GM19468 (cell line): ENCODE data around the gene RPL35.

Source experiments
- ATAC-seq: cut with Tn5 transposase; IDR thresholded peaks from one replicate; pipeline ENCODE4 v1.9.1; 2021; ENCODE audit warnings: mild to moderate bottlenecking, moderate library complexity, moderate number of reproducible peaks; ENCODE audit not compliant: unreplicated experiment; ENCODE audit errors: extremely low read depth

Gene RPL35

DNA sequence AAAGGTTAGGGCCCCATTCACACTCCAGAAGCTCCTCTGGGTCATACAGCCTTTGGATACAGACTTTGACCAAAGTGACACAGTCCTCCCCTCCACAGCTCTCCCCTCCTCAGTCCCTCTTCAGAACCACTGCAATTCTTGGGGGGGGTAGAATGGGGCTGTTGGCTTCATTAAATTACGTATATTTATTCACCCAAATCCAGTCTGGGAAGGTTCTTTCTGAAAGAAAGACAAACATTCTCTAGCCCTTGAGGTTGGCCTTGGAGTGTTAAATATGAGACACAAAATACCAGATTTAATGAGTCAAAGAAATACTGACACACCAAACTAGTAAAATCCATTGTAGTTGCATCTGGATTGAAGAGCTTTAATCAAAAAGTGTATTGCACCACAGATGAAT lies 16.3 kb upstream of the RPL35 start:
- no peak for ATAC-seq

DNA sequence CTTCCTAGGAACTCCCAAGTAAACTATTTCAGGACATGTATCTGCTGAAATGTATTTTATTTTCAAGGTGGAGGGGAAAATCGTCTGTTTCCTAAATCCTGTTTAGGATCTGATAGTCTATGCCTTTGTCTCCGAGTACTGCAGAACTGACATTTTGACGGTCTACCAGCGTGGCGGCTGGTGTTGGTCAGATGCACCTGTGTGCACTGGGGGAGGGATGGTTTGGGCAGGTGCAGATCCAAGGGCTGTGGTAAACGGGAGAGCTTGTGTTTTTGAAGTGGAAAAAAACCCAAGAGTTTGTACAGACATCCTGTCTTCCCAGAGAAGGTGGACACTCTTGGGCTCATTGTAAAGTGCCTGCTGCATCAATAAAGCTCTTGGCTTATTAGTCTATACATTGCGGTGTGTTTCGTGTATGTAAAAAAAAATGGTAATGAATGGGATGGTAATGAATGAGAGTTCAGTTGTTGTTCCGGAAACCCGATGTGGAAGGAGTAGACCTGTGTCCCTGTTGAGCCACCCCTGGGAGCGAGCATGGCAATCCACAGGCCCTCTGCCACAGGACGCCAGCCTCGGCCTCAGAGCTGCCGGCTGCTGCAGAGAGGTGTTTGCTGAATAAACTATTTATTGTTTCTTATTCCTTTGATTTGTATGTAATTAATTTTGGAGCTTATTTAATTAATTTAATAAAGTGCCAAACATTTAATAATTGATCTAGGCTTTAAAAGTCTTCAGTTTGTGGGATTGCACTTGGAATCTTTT lies 15.4 kb upstream of the RPL35 start:
- no peak for ATAC-seq

DNA sequence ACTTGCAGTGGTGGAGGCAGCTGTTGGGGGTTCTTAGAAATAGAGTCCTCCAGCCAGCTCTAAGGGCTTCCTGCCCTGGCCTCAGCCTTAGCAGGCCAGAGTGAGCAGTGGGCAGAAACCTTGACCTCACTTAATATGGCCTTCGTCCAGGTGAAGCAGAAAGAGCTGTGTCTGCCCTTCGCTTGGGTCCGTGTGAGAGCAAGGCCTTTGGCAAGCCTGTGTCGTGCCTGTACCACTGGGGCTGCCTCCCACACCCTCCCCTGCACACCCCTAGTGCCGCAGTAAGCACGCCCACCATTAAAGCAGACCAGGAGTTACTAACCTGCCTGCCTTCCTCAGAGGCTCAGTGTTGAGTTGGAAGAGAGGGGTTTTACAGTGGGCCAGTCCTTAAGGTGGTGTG lies 13.7 kb upstream of the RPL35 start:
- ATAC-seq = no peak

DNA sequence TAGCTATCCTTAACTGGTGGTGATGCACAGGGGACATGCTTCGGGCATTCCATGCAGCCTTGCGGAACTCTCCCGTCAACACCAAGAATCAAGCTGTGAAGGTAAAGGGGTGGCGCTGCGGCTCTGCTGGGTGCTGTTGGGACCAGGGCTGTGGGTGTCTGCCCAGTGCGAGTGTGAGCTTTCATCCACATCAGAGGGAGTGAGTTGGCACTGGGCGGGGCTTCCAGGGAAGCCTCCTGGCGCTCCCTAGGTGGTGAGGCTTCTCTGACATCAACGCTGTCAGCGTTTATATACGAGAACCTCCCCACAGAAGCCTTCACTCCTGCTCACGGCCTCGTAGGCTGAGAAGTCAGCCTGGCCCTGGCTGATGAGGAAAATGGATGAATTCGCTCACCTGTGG lies 11.9 kb upstream of the RPL35 start:
- no peak for ATAC-seq

DNA sequence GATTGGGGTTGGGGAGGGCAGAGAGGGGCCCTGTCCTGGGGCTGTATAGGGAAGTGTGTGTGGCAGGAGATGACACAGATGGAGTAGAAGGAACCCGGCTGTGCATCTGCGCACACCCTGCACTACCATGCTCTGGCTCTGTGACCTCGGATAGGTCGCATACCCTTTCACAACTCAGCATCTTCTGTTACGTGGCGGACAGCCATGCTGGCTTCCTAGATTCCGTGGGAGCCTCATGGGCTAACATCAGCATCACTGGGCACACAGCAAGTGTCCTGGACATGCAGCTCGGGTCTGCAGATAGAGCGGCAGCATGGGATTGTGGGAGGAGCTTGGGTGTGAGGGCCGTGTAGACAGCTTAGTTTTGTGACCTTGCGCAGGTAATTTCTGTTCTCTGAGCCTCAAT lies 9.4 kb upstream of the RPL35 start:
- ATAC-seq = no peak

DNA sequence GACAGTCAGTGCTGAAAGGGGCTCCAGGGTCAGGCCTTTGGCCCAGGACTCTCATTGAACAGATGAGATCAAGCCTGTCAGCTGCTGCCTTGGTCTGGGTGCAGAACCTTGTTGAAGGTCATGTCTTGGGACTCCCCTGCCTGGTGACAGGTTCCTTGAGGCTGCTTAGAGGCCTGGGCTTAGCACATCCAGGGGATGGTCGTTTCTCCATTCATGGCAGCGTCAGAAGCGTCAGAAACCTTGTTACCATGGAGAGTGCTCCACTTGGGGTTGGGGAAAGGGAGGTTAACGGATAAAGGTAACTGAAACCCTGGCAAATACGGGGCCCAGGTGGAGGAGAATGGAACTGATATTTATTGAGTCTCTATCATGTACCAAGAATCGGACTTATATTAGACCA lies 9.0 kb upstream of the RPL35 start:
- no peak for ATAC-seq

DNA sequence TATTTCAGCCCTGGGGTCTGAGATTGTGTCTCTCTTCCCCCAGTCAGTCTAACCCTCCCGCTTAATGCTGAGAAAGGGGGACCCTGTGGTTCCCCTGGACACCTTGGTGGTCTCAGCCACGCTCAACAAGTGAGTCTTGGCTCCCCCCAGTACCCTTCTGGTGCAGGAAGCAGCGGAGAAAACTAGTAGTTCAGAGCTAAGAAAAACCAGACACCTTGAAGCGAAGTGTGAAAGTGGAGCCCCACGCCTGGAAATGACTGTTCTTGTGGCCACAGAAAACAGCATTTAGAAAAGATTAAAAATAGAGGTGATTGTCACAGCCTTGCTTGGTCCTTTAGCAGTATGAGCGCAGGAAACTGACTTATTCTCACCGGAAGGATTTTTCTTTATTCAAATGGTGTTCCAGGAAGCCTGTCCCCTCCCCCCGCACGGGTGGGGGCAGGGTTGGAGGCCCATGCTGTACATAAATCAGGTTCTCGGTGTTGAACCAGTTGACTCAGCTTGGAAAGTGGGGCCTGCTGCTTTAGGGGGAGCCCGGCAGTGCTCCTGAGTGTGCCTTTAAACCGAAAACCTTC lies 8.3 kb upstream of the RPL35 start:
- ATAC-seq = peak; percentile 54

DNA sequence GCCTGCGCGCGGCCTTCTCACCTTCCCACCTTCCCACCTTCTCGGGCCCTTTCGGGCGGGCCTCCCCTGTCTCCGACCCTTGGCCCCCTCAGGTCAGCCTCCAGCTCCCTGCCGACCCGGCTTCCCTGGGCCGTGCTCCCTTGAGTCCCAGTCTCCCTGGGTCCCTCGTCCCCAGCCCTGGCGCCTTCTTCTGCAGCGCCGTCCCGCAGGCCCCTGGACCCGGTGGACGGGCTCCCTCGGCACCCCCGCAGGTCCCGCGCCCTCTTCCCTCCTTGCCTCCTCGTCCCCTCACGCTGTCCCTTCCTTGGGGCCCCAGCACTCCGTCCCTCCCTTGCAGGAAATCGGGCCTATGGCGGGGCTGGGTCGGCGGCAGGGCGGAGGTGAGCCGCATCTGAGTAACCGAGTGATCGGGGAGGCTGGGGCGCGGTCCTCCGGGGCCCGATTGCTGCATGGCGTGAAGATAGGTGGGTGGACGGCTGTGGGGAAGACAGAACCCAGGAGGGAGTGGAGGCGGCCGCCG lies 7.8 kb upstream of the RPL35 start:
- ATAC-seq = no peak

DNA sequence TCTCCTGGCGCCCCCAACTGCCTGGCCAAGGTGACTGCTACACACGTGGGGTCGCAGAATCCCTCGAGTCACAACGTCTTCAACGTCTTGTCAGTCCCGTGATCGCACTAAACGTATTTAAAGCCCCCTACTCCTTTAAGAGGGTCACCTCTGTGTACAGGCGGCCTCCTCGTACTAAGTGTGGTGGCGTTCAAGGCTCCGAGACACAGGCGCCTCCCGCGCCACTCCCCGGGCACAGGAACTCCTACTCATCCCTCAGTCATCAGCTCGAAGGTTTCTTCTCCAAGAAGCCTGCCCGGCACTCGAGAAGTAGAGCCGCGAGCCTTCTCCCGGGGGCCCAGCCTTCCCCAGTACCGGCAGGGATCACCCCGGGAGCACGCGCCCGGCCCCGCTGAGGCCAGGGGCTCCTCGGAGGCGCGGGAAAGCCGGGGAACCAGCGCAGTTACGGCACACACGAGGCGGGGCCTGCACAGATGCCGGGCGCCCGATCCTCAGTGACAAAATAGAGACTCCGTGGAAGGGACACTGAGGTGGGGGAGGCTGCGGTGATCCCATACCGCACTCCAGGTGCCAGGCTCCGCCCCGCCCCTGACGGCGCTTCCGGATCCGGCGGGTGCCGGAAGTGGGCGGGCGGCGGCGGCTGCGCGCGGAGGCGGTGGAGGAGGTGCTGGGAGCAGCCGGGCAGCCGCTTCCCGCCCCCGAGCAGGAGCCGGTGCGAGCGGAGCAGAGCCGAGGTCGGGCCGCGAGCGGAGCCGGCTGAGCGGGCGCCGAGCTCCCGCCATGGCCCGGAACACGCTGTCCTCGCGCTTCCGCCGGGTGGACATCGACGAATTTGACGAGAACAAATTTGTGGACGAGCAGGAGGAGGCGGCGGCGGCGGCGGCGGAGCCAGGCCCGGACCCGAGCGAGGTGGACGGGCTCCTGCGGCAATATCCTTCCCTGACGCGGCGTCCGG lies 7.0 kb upstream of the RPL35 start:
- ATAC-seq = peak; percentile 31

DNA sequence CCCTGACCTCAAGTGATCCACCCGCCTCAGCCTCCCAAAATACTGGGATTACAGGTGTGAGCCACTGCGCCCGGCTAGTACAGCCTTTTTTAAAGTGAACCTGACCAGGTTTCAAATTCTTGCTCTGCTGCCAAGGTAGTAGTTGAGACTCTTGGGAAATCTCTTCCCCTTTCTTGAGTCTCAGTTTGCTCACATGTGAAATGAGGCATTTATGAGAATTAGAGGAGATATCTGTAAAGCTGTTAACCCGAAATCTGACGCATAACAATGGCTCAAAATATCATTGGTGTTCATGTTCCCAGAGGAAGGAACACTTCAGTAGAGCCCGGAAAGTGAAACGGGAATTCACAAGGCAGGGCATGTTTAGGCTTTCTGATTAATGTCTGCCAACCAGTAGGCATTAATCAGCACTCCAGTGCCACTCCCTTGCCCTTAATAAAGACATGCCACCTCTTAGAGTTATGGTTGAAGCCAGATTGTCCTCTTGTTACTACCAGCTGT lies 1.7 kb upstream of the RPL35 start:
- no peak for ATAC-seq

DNA sequence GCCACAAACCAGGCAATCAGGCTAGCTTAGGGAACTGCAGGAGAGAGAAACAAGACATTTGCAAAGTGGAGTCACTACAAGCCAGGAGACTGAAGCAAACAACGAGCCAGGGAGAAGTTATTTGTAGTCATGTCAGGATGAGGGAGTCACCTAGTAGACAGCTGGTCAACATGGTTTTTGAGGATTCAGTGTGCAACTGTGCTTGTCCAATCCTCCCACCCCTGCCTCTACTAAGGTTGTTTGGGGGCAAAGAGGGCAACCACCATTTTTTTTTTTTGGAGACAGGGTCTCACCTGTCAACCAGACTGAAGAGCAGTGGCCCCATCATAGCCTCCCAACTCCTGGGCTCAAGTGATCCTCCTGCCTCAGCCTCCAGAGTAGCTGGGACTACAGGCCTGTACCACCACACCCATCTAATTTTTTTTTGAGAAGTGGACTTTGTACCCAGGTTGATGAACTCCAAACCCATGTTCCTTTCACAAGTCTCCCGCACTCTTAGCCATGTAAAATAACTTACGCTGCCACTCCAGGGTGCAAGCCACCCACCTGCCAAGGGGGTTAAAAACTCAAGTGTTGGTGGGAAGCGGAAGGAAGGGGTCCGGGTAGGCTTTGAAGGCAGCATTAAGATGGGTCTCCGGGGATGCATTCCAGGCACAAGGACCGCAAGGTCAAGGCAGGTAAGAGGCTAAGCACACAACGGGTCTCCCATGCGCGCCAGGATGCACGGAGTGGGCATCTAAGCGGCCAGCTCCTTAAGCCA lies 995 bp downstream of the RPL35 start:
- ATAC-seq = no peak

DNA sequence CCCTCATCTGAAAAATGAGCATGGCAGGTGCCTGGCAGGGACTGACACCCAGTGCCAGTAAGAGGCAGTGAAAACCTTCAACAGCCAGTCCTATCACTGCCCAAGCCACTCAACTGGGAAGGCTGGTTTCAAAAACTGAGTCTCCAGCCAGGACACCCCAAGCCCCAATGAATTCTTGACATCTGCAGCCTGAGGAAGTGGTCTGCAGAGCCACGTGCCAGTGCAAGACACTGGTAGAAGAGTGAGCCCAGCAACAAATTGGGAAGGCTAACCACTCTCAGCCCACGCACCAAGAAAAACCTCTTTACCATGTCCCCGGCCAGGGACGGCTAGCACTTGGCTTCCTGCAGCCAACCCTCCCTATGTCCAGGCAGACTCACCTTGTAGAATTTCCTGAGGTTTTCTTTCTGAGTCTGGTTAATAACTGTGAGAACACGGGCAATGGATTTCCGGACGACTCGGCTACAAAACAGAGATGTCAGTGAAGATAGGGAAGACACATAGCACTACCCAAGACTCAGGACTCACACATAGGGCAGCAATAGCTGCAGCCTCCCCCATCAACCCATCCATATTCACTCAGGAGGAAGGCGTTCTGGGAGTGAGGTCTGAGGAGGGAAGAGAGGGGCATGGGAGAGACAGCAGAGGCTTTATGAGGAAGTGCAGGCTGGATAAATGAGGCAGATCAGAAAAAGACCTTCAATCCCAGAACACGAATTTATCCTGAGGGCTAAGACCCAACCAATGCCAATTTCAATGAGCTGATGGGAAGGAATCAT lies 1.8 kb downstream of the RPL35 start:
- ATAC-seq = no peak

DNA sequence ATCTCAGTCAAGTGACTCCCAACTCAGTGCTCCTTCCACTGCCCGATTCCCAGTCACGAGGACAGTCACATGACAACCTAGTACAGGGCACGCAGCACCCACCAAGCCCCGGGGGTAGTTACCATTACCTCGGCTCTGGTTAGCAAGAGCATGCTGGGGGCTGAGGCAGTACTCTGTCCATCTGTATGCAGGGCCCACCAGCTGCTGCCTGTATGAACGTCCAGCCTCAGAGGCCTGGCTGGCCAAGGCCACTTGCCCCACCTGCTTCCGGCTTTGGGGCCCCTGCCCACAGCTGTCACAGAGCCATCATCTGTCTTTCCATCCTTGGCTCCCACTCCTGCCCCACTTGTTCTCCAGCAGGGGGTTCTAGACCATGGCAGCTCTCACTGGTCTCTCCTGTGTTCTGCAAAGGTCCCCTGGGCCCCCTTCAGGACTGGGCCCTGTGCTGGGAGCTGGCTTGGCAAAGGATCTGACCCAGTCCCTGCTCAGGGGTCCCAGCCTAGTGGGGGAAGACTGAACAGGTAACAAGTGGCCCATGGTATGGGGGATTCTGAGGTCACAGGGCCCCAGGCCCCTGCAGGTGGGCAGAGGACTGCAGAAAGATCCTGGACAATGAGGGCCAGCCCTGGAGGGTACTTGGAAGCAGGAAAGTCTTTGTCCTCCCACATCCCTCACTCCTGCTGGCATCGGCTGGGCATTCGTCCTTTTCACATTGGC lies 3.3 kb downstream of the RPL35 start:
- no peak for ATAC-seq

DNA sequence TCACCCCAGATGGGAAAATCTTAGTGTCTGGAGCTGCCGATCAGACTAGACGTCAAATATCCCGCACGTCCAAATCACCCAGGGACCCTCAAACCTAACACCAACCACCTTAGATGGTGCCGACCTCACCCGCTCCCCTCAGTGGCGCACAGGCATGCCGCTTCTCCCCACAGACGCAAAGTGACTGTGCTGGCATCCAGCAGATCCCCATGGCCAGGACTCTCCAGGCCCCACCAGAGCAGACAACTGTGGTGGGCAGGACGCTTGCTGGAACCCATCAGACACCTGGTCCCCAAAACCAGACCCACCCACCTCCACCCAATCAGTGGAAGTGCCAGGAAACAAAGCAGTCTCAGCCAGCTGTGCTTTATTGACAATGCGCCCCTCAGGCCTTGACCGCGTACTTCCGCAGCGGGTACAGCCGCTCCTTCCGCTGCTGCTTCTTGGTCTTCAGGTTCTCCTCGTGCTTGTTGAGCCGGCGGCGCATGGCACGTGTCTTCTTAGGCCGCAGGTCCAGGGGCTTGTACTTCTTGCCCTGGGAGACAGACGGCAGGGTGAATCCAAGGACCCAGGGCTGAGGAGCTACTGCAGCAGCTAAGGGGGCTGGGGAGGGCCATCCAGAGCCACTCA lies 4.1 kb downstream of the RPL35 start:
- no peak for ATAC-seq

DNA sequence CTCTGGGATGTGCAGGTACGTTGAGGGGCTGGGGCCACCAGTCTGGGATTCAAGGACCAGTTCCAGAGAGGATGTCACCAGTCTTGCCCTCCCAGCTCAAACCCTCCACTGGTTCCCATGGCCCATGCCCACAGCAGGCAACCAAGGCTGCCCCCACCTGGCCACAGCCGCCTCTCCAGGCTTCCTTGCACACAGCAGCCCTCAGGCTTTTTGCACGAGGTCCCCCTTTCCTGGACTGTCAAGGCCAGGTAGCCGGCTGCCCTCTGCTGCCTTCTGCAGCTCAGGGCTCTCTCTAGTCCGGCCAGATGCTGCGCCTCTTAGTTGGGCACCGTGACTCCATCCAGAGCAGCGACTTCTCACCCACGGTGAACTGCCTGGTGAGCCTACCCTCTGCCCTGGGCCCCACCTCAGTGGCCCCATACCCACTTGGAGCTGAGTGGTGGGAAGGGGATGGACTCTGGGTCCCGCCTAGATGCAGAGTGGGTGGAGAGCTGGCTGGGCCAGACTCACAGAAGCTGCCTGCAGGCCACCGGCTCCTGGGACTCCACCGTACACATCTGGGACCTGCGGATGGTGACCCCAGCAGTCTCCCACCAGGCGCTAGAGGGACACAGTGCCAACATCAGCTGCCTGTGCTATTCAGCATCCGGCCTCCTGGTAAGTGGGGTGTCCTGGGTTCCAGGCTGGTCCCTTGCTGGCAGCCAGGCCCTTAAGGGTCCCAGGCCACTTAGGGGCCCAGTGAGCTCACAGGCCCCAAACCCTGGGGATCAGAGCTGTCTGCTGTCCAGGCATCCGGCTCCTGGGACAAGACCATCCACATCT lies 5.6 kb downstream of the RPL35 start:
- ATAC-seq = no peak

DNA sequence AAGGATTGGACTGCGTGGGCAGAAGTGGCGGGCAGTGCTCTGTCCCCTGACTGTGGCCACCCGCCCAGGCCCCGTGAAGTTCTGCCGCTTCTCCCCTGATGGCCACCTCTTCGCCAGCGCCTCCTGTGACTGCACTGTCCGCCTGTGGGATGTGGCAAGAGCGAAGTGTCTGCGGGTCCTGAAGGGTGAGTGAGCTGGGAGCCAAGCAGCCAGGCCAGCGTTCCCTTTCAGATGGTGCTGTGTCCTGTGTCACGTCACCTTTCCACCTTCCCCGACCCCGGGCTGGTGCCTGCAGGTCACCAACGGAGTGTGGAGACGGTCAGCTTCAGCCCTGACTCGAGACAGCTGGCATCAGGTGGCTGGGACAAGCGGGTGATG lies 6.2 kb downstream of the RPL35 start:
- ATAC-seq = no peak

DNA sequence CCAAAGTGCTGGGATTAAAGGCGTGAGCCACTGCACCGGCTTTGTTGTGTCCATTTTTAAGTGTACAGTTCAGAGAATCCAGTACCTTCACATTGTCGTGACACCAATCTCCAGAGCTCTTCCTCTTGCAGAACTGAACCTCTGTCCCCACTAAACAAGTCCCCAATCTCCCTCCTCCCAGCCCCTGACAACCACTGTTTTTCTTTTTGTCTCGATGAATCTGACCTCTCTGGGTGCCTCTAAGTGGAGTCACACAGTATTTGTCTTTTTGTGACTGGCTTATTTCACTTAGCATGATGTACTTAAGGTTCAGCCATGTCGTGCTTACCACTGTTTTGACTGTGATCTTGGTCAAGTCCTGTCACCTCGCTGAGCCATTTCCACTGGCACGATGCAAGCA lies 6.9 kb downstream of the RPL35 start:
- no peak for ATAC-seq
